ENCODE data around the gene CISD3. TPM values are rescaled to one million over a fixed set of nuclear protein-coding genes. Genes with fewer than 3 reads are reported as not detected.

The CISD3 gene
- total and polyA plus RNA-seq, 10 of the 15 experiments (the other 5 are each of a cell fraction or from before 2014, with no cell fraction given) = 2.6 to 38.1 (median 8.1) TPM

GRCh38 chr17:38721802-38722201 lies 8.3 kb upstream of the CISD3 start:
- TF ChIP-seq CBFB (IDR thresholded peaks at IDR 0.05; ENCODE audit: low read depth) (no peak), YBX1 (IDR thresholded peaks at IDR 0.05) (no peak), POLR2AphosphoS5 (IDR thresholded peaks at IDR 0.05; ENCODE audit: low read length) (no peak), BCL11A (IDR thresholded peaks at IDR 0.05; ENCODE audit: low read depth, low read length) (no peak), ZNF592 (IDR thresholded peaks at IDR 0.05) (no peak)
- ATAC-seq (no peak), FAIRE-seq (no peak), DNase-seq (ENCODE audit: low read depth, low spot score) (no peak)
- Histone ChIP-seq H3K27ac (ENCODE audit: control insufficient read depth, insufficient read depth) (no peak overlapping the region), H3K4me1 (ENCODE audit: control insufficient read depth, insufficient read depth, low read length) (peaks cover 2% of the 10 kb centered on the region), H3K36me3 (ENCODE audit: control insufficient read depth in 2 of 2, insufficient read depth in 2 of 2, low read length in 1 of 2) (peaks cover 3 to 5% of the 10 kb centered on the region in 2 experiments; a peak in 2 of 4 replicates), H3K9ac (ENCODE audit: control insufficient read depth, insufficient read depth, low read length) (no peak overlapping the region), H3K4me3 (no peak overlapping the region), H2AFZ (ENCODE audit: control insufficient read depth, low read depth, low read length) (no peak overlapping the region), H3K4me2 (ENCODE audit: control insufficient read depth, insufficient read depth) (no peak overlapping the region), H3K79me2 (ENCODE audit: control insufficient read depth, insufficient read depth, low read length) (no peaks in the 10 kb centered on the region), H3K9me3 (replicated peaks; ENCODE audit: control insufficient read depth, insufficient read depth, low read length) (no peaks in the 10 kb centered on the region), H3K27me3 (replicated peaks in 1 of 2; ENCODE audit: control insufficient read depth in 2 of 2, insufficient read depth in 2 of 2, low read length in 1 of 2) (no peaks in the 10 kb centered on the region), H4K20me1 (ENCODE audit: control insufficient read depth, insufficient read depth) (no peaks in the 10 kb centered on the region)
- in situ Hi-C loops (cut with MboI) (no loop called here), intact Hi-C loops (cut with micrococcal nuclease; ENCODE audit: unreplicated experiment) (no loop called here)
- BruUV-seq (replicated peaks) = no TSS peak
- ChIA-PET CTCF (interaction anchor here (0.6 to 1.0 kb wide), 2 partner anchors 44 to 450 kb away, joined by 3 read pairs; no protein-coding TSS in a partner anchor), SMC1A (ENCODE audit: uncharacterized antibody, unreplicated experiment) (no interaction called here), POLR2A (no interaction called here), RAD21 (ENCODE audit: unreplicated experiment) (no interaction called here)
- 98% methylated on average over 5 of the region's 16 CpGs for whole genome bisulfite sequencing (ENCODE audit: insufficient coverage, insufficient replicate concordance, low lambda C conversion rate, missing lambda C conversion rate)

All from GM12878 (cell line).